GM12878 (cell line): ENCODE data around the gene NCR2.

Experiments
- BCL11A ChIP-seq: IDR thresholded peaks from 2 replicates; pipeline ENCODE4 v1.6.1; 2011; ENCODE audit warnings: low read depth, low read length
- BRCA1 ChIP-seq: IDR thresholded peaks from 2 replicates; pipeline ENCODE4 v1.6.1; 2011; ENCODE audit warnings: low read depth, low read length, improper control_type of control experiment
- CBFB ChIP-seq: IDR thresholded peaks from 2 replicates; pipeline ENCODE4 v1.6.1; 2016; ENCODE audit warnings: antibody characterized with exemption, low read depth
- CTCF ChIP-seq, 3 experiments: IDR thresholded peaks in 2 of 3; conservative IDR thresholded peaks in 1 of 3; 2 replicates each; pipeline ENCODE4 v1.5.1; 2011; ENCODE audit warnings: low read depth in 3 of 3, low read length in 3 of 3, mild to moderate bottlenecking in 3 of 3, control low read depth in 2 of 3, moderate library complexity in 2 of 3, inconsistent platforms in 1 of 3, mixed read lengths in 1 of 3; ENCODE audit not compliant: control insufficient read depth in 2 of 3, insufficient read depth in 1 of 3; ENCODE audit errors: extremely low read depth in 1 of 3
- MYC ChIP-seq: IDR thresholded peaks from 2 replicates; pipeline ENCODE4 v1.6.1; 2011; ENCODE audit warnings: mild to moderate bottlenecking, low read length, moderate library complexity, inconsistent platforms; ENCODE audit not compliant: insufficient read depth, insufficient replicate concordance, insufficient read length, severe bottlenecking
- POLR2A ChIP-seq: IDR thresholded peaks from 2 replicates; pipeline ENCODE4 v1.6.1; 2011; ENCODE audit warnings: low read depth, mild to moderate bottlenecking, low read length
- RAD51 ChIP-seq: fragments of 450-650 bp; IDR thresholded peaks from 2 replicates; pipeline ENCODE4 v1.6.1; 2016; ENCODE audit warnings: moderate library complexity, mild to moderate bottlenecking, inconsistent platforms
- RFX5 ChIP-seq: IDR thresholded peaks from 2 replicates; pipeline ENCODE4 v1.6.1; 2011; ENCODE audit warnings: low read depth, low read length, improper control_type of control experiment
- TAF1 ChIP-seq: IDR thresholded peaks from 2 replicates; pipeline ENCODE4 v1.6.1; 2011; ENCODE audit warnings: mild to moderate bottlenecking, low read depth, low read length, borderline replicate concordance
- ZNF274 ChIP-seq: IDR thresholded peaks from one replicate; pipeline ENCODE4 v1.8.0; 2011; ENCODE audit not compliant: insufficient read length, insufficient read depth
- TF ChIP-seq, protein P1 (sequence below): IDR thresholded peaks from 2 replicates; pipeline ENCODE4 v1.6.1; 2012; ENCODE audit warnings: low read depth, low read length, improper control_type of control experiment

DNA sequence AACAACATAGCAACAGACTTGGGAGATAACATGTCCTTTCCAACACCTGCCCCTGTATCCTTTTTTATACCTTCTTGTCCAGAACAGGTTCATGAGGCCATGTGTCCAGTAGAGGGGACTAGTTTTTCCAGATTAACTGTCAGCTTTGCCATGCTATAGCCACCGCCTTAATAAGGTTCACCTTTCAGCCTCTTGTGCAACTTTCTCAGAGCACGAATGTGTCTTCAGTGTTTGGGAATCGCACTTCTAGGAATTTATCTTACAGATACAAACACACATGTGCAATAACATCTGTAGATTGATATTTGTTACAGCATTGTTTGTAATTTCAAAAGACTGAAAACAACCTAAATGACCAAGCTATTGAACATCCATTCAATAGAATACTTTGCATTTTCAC lies 21.4 kb downstream of the NCR2 start:
- TF ChIP-seq CTCF (IDR thresholded peaks at IDR 0.05 in 2 of 3, conservative IDR thresholded peaks at IDR 0.05 in 1 of 3; ENCODE audit: control insufficient read depth in 2 of 3, extremely low read depth in 1 of 3, insufficient read depth in 1 of 3, low read depth in 3 of 3, low read length in 3 of 3) (no peak), MYC (no peak), CBFB (no peak), ZNF274 (no peak), RFX5 (no peak), POLR2A (no peak), RAD51 (no peak), TAF1 (no peak), BCL11A (no peak), BRCA1 (no peak)
- TF ChIP-seq, protein P1, sequence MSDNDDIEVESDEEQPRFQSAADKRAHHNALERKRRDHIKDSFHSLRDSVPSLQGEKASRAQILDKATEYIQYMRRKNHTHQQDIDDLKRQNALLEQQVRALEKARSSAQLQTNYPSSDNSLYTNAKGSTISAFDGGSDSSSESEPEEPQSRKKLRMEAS: no peak
